GM18517 (cell line): Measurements from ENCODE around the gene ASNS.
A peak's percentile ranks its signal among the peaks of the same experiment; 100 is the strongest.
"Not testable (repeated sequence)": the region's sequence is repeated elsewhere in the genome, so short reads cannot be mapped to it uniquely, and the experiment has no call there.

Source experiments
- ATAC-seq: cut with Tn5 transposase; IDR thresholded peaks from one replicate; pipeline ENCODE4 v1.9.1; 2021; ENCODE audit warnings: mild to moderate bottlenecking, moderate library complexity; ENCODE audit not compliant: unreplicated experiment

Gene ASNS

GRCh38 chr7:97872025-97872669, at the start of gene ASNS:
Gene ASNS (minus strand): TSS chr7:97872408. CDS start chr7:97869156, 3,252 bp downstream.
- peak; percentile 99 for ATAC-seq

GRCh38 chr7:97921254-97921653, 49.0 kb upstream of the ASNS start:
- ATAC-seq, result not testable (repeated sequence)

GRCh38 chr7:97915267-97915666, 43.1 kb upstream of the ASNS start:
- not testable (repeated sequence) for ATAC-seq

- ATAC-seq, result not testable (repeated sequence)
Observed at GRCh38 chr7:97912294-97912693, 40.1 kb upstream of the ASNS start.

- ATAC-seq, result not testable (repeated sequence)
Observed at GRCh38 chr7:97896893-97897292, 24.7 kb upstream of the ASNS start.

- not testable (repeated sequence) for ATAC-seq
Observed at GRCh38 chr7:97891721-97892120, 19.5 kb upstream of the ASNS start.

- ATAC-seq, result not testable (repeated sequence)
Observed at GRCh38 chr7:97879527-97879926, 7.3 kb upstream of the ASNS start.

GRCh38 chr7:97874894-97875293, 2.7 kb upstream of the ASNS start:
- ATAC-seq, result not testable (repeated sequence)

- no peak for ATAC-seq
Observed at GRCh38 chr7:97873606-97874005, 1.4 kb upstream of the ASNS start.

GRCh38 chr7:97871659-97872024, 566 bp downstream of the ASNS start:
- ATAC-seq, result peak; percentile 13

- ATAC-seq, result no peak
Observed at GRCh38 chr7:97868788-97869187, 3.4 kb downstream of the ASNS start.

- ATAC-seq, result no peak
Observed at GRCh38 chr7:97868314-97868713, 3.9 kb downstream of the ASNS start.

- ATAC-seq, result no peak
Observed at GRCh38 chr7:97865104-97865503, 7.1 kb downstream of the ASNS start.

GRCh38 chr7:97859606-97860204, 12.5 kb downstream of the ASNS start:
- no peak for ATAC-seq

- ATAC-seq, result no peak
Observed at GRCh38 chr7:97858221-97858620, 14.0 kb downstream of the ASNS start.

- ATAC-seq, result no peak
Observed at GRCh38 chr7:97857544-97857943, 14.7 kb downstream of the ASNS start.

GRCh38 chr7:97851683-97852082, 20.5 kb downstream of the ASNS start:
- no peak for ATAC-seq

- not testable (repeated sequence) for ATAC-seq
Observed at GRCh38 chr7:97850262-97851031, 21.8 kb downstream of the ASNS start.

- ATAC-seq, result no peak
Observed at GRCh38 chr7:97847791-97848190, 24.4 kb downstream of the ASNS start.

GRCh38 chr7:97846945-97847344, 25.3 kb downstream of the ASNS start:
- no peak for ATAC-seq

- ATAC-seq, result no peak
Observed at GRCh38 chr7:97845622-97846203, 26.5 kb downstream of the ASNS start.

- ATAC-seq, result no peak
Observed at GRCh38 chr7:97844036-97844435, 28.2 kb downstream of the ASNS start.
